ENCODE results near the gene RAB44.
"Not testable (repeated sequence)": the region's sequence is repeated elsewhere in the genome, so short reads cannot be mapped to it uniquely, and the experiment has no call there.

Gene RAB44, protein sequence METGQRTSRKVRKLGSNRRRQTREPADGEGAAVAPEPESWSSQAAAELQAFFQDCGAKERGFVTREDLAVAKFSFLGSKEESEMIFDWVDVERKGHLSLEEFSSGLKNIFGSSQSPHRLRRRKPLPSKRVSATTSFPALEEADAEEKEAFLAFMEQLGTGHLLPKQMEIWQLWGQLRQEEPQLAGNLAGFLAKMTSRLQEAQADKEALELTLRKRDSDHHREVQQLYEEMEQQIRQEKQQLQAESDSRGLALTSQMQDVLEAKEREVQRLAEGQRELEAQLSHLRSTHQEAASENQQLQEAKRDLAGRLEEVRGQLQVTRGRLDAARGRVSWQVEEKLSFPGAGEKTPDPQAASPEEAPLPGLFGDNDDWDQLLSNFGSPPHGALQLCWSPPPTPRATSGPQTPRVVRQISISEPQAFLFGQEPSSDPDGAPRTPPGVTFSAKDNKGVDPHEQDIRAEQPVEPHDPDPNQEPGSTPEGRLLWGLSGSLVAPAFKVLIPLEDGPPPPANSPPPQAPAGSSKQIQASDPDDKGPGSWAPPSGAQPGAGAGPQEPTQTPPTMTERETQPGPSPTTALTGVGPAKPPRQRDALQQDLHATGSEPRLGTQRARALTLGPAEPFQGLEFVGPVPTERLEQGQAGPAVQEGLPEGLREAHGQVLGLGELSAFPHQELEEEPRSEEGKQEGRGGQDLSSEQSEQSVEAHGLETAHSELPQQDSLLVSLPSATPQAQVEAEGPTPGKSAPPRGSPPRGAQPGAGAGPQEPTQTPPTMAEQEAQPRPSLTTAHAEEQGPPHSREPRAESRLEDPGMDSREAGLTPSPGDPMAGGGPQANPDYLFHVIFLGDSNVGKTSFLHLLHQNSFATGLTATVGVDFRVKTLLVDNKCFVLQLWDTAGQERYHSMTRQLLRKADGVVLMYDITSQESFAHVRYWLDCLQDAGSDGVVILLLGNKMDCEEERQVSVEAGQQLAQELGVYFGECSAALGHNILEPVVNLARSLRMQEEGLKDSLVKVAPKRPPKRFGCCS

GRCh38 chr6:36697481-36697903 lies at the start of gene RAB44:
Gene RAB44, plus strand, starts transcription at chr6:36697826. Its CDS starts 6,410 bp downstream, at chr6:36704236.
- DNase-seq: no peak

- DNase-seq: no peak
Measured at GRCh38 chr6:36649086-36649485, 48.5 kb upstream of the RAB44 start.

DNA sequence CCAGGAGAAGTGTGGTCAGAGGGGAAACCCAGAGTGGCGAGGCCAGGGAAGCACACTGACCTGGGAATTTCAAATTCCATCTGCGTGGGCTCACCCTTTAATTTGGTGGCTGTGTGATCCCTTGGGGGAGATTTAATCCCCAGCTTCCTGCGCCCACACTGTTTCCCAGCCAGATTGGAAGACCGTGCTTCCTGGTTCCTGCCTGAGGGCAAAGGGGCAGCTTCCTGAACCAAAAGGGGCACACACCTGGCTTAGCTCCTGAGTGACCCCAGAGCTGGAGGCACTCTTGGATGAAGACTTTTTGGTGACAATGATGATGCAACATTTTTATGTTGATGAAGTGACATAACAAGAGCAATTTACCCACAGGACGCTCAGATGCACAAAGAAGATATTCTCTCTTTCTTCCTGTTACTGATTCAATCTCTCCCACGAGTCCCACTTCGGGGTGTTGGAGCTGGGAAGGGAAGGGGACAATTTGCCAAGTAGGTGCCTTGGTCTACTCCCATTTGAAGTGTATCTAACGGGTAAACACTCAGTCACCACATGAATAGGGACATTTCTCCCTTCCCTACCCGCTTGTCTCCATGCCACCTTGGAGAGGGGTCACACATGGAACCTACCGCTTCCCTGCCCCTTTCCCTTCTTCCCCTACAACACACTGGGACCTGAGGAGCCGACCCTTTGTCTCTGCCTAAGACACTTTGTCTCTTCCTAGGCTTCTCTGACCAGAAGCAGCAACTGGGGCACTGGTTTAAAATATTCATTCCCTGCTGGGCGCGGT lies 47.7 kb upstream of the RAB44 start:
- no peak for DNase-seq

DNA sequence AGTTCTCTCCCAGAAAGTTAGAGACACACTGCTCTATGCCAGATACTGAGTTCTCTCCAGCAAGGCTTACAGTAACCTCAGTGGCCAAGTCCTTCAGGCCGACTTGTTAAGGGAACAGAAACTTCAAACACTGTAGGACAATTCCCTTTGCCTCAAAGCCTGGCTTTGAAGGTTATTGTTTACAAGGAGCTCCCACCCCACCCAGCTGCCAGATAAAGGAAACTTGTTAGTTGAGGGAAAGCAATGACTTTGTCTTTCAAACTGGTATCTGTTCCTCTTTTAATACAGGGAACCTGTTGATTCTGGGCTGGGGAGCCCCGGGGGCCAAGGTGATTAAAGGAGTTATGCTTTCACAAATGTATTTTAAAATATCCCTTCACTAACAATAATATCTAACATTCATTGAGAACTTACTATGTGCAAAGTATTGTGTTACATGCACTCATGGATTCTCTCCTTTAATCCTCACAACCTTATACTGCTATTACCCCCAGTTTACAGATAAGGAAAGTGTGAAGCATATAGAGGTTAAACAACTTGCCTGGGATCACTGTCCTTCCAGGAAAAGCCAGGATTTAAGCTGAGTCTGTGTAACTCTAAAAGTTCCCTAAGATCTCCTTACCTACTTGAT lies 46.7 kb upstream of the RAB44 start:
- no peak for DNase-seq

DNA sequence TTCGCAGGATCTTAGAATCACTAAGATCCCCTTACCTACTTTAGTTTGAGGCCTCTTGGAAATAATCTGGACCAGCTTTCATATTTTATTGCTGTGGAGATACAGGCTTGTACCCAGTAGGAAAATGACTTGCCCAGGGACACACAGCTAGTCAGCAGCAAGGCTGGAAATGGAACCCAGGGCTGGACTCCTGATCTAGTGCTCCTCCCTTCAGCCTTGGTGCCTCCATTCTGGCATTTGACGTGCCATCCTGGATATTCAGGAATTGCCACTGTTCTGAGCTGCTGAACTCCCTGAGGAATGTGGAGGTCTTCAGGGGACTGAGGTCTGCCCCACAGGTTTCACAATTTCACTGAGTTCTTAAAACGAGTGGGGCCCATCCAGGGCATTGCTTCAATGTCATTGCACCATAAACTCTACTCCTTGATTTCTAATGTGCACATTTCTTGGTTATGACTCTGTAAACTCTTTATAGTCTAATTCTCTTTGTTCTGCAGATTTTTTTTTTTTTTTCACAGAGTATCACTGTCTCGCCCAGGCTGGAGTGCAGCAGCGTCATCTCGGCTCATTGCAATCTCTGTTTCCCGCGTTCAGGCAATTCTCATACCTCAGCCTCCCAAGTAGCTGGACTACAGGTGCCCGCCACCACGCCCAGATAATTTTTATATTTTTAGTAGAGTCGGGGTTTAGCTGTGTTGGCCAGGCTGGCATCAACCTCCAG lies 45.8 kb upstream of the RAB44 start:
- DNase-seq: no peak

GRCh38 chr6:36654469-36654868 lies 43.2 kb upstream of the RAB44 start:
- not testable (repeated sequence) for DNase-seq

- no peak for DNase-seq
Measured at GRCh38 chr6:36655085-36655724, 42.4 kb upstream of the RAB44 start.

DNA sequence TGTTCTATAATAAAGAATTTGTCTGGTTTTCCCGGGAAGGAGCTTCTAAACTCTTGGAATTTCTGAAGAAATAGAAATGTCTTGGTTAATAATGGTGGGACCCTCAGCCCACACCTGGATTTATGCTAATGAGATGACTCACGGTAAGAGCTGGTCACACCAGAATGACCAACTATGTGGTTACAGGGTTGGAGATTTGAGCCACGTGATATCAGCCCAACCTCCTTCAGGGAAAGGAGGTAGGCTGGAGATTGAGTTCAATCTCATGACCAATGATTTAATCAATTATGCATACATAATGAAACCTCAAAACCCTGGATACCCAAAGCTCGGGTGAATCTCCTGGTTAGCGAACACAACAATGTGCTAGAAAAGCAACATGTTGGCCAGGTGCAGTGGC lies 41.2 kb upstream of the RAB44 start:
- DNase-seq: no peak

- DNase-seq: no peak
Measured at GRCh38 chr6:36657271-36657670, 40.4 kb upstream of the RAB44 start.

DNA sequence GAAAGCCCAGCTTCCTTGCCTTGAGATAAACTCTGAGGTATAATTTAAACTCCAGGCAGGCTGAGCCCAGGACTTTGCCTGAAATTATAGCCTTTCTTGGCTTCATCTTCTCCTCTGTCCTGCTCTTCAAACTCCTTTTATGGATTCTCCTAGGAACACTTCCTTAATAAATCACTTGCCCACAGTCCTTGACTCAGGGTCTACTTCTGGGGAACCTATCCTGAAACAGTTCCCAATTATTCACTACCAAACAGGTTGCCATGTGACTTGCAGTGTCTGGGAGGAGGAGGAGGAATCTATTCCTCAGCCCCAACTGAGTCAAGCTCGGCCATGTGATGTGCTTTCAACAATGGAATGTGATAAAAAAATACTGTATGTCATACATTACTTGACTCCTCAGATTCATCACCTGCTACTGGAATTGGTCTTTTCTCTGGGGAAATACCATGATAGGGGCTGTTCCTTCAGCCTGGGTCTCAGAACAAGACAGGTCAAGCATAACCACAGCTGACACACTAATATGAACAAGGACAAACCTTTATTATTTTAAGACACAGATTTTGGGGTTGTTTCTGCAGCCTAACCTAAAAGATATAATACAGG lies 39.6 kb upstream of the RAB44 start:
- DNase-seq: no peak

- DNase-seq: no peak
Measured at GRCh38 chr6:36659271-36659670, 38.4 kb upstream of the RAB44 start.

DNA sequence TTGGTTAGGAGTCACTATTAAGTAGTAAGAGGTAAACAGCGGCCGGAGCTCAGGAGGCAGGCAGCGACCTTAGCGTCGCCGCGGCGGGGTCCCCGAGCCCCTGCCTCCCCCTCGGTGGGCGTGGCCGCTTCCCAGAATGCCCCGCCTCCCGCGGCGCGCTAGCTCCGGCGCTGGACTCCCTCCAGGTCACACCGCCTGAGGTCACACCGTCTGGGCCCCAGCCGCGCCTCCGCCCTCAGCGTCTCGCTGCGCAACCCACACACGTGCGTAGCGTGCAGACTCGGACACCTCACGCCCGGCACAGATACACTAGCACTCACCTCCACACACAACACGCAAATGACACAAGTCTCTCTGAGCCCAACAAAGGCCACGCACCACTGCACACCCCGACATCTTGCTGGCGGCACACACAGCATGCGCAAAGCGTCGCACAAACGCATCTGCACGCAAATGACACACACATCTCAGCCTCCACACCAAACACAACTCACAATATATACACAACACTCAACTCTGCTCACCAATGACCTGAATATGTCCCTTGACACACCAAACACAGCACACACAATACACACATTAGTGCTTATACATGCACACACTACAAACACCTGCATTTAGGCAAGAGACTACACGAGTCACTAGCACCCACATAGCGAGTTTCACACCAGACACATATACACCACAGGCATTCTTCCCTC lies 36.7 kb upstream of the RAB44 start:
- DNase-seq: no peak

DNA sequence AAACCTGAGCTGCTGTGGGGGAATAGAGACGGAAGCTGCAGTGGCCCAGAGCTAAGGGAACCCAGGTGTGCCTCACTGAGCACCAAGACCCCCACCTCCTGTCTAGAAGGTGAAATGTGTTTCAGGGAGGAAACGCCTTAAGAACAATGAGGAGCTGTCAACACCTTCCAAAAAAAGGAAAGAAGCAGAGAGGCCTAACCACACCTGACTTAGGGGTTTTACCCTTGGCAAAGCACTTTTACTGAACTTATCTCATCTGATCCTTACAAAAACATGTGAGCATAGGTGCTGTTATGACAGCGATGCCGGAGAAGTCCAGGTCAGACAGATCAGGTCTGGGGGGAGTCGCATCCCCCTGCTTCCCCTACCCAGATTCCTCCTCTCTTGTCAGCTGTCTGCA lies 35.2 kb upstream of the RAB44 start:
- no peak for DNase-seq

GRCh38 chr6:36662827-36663256 lies 34.8 kb upstream of the RAB44 start:
- no peak for DNase-seq

DNA sequence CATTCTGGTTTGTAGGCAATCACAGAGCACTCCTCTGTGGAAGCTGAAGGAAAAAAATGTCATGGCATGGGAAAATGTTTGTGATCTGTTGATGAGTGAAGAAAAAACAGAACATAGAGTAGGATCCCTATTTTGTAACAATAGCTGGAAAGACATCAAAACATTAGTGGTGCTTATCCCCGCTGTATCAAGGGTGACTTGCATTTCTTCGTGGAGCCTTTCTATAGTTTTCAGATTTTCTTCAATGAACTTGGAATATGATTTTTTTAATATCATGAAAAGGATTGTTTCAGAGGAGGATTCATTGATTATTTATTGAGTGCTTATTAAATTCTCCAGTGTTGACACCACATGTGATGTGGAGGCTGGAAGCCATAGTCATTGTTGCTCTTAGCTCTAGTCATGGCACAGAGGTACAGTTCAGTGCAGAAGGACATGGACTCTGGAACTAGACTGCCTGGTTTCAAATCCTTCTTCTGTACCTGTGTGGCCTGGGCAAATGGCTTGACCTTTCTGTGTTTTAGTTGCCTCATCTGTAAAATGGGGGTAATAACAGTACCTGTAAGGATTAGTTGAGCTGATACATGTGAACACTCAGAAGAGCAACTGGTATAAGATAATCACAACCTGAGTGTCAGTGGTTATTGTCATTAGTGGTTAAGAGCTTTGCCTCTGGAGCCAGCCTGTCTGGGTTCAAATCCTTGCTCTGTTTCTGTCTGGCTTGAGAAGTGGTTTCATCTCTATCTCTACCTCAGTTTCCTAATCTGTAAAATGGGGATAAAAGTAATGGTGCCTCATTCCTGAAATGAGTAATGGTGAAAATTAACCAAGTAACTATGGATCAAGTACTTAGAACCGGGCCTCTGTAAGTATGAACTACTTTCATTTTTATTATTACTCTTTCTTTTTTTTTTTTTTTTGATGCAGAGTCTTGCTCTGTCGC lies 33.9 kb upstream of the RAB44 start:
- no peak for DNase-seq

DNA sequence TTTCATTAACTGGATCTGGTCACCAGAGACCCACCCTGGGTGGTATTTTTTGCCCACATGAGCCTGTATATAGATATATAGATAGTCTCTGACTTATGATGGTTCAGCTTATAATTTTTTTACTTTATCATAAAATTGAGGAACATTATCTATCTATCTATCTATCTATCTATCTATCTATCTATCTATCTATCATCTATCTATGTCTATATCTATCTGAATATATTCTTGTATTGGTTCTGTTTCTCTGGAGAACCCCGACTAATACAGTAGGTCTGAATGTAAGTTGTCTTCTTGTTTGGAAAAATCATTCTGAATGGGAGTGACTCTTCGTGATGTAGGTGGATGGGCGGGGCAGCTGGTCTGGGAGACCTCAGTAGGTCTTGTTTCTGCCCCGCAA lies 32.4 kb upstream of the RAB44 start:
- no peak for DNase-seq

DNA sequence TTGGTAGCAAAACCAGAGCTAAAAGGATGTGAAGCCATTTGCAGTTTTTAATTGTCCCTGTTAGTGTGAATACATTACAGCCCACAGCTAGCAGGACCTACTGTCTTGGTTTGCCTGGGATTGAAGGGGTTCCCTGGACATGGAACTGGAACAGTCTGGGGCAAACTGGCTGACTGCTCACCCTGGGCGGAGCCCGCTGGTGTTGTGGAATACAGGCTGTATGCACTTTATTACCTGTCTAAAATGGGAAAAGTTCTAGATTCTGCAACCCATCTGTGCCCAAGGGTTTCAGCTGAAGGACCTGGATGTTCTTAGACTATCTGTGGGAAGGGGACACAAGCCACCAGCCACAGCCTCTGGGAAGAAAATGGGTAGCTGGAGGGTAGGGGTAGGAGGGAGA lies 31.3 kb upstream of the RAB44 start:
- no peak for DNase-seq

- peak; percentile 93 for DNase-seq
Measured at GRCh38 chr6:36666826-36667591, 30.6 kb upstream of the RAB44 start.
